CD14-positive monocyte (primary cell): ENCODE results near the gene PNMA8C. TPM values are rescaled to one million over a fixed set of nuclear protein-coding genes. Genes with fewer than 3 reads are reported as not detected.
"Not testable (repeated sequence)": the region's sequence is repeated elsewhere in the genome, so short reads cannot be mapped to it uniquely, and the experiment has no call there.

Experiments used
- DNase-seq, 3 donors: peaks; one replicate each; pipeline ENCODE4 v3.0.0-alpha.2; 2011 to 2022
- H2AFZ ChIP-seq: 2 replicates; pipeline ENCODE4 v1.6.0; 2012; ENCODE audit warnings: mild to moderate bottlenecking, low read depth, low read length, inconsistent platforms; ENCODE audit not compliant: insufficient read depth, poor library complexity, severe bottlenecking
- H3K27ac ChIP-seq, 2 donors: 1 replicate in 1 of 2; 2 replicates in 1 of 2; pipeline ENCODE4 v1.5.1; 2012 to 2013; ENCODE audit warnings: low read length in 2 of 2, control low read depth in 1 of 2, inconsistent platforms in 1 of 2, low read depth in 1 of 2, mild to moderate bottlenecking in 1 of 2
- H3K27me3 ChIP-seq, 2 donors: one replicate each; pipeline versions ENCODE4 v1.6.0 to v1.6.1; 2011 to 2013; ENCODE audit warnings: low read length in 2 of 2; ENCODE audit not compliant: control insufficient read depth in 2 of 2, insufficient read depth in 2 of 2
- H3K36me3 ChIP-seq, 2 donors: replicated peaks in 1 of 2; 1 replicate in 1 of 2; 2 replicates in 1 of 2; pipeline versions ENCODE4 v1.5.1 to v1.6.1; 2012 to 2013; ENCODE audit warnings: low read length in 2 of 2, control low read depth in 1 of 2, inconsistent platforms in 1 of 2, mild to moderate bottlenecking in 1 of 2; ENCODE audit not compliant: insufficient read depth in 2 of 2, control insufficient read depth in 1 of 2
- H3K4me1 ChIP-seq, 2 donors: 1 replicate in 1 of 2; 2 replicates in 1 of 2; pipeline versions ENCODE4 v1.5.1 to v1.6.1; 2012 to 2013; ENCODE audit warnings: low read length in 2 of 2, control low read depth in 1 of 2, inconsistent platforms in 1 of 2, mild to moderate bottlenecking in 1 of 2, moderate library complexity in 1 of 2; ENCODE audit not compliant: insufficient read depth in 2 of 2, control insufficient read depth in 1 of 2
- H3K4me2 ChIP-seq: replicated peaks from 2 replicates; pipeline ENCODE3; 2012; ENCODE audit warnings: low read length, moderate library complexity, mild to moderate bottlenecking; ENCODE audit not compliant: poor library complexity, severe bottlenecking; ENCODE audit errors: extremely low read depth
- H3K4me3 ChIP-seq, 3 experiments: fragments of 200-600 bp in 1 of 3; sonication (generic) in 1 of 3; replicated peaks in 1 of 3; 1 replicate in 2 of 3; 2 replicates in 1 of 3; pipeline ENCODE4 v1.5.1; 2011 to 2013; ENCODE audit warnings: low read length in 3 of 3, mild to moderate bottlenecking in 3 of 3, control low read depth in 2 of 3, low read depth in 2 of 3, inconsistent platforms in 1 of 3, moderate library complexity in 1 of 3
- H3K79me2 ChIP-seq: 2 replicates; pipeline ENCODE4 v1.6.0; 2012; ENCODE audit warnings: mild to moderate bottlenecking, control low read depth, inconsistent platforms, low read length, moderate library complexity; ENCODE audit not compliant: insufficient read depth
- H3K9ac ChIP-seq: 2 replicates; pipeline ENCODE4 v1.6.0; 2017; ENCODE audit warnings: low read length, mild to moderate bottlenecking; ENCODE audit not compliant: insufficient read depth, poor library complexity, severe bottlenecking
- H3K9me3 ChIP-seq, 2 donors: replicated peaks in 1 of 2; 1 replicate in 1 of 2; 2 replicates in 1 of 2; pipeline versions ENCODE4 v1.5.1 to v1.6.1; 2012 to 2013; ENCODE audit warnings: low read length in 2 of 2, control low read depth in 1 of 2; ENCODE audit not compliant: control insufficient read depth in 1 of 2, insufficient read depth in 1 of 2
- H4K20me1 ChIP-seq: 2 replicates; pipeline ENCODE4 v1.6.0; 2012; ENCODE audit warnings: mild to moderate bottlenecking, low read length, control low read depth, moderate library complexity; ENCODE audit not compliant: insufficient read depth
- H3K27ac Mint-ChIP-seq, 7 donors: one replicate each; pipeline ENCODE4 v1.8.0; 2020; ENCODE audit warnings: mild to moderate bottlenecking in 7 of 7, mixed read lengths in 7 of 7, moderate library complexity in 6 of 7, inconsistent platforms in 2 of 7
- H3K27me3 Mint-ChIP-seq, 3 donors: one replicate each; pipeline ENCODE4 v1.8.0; 2021 to 2022; ENCODE audit warnings: low read depth in 3 of 3, mild to moderate bottlenecking in 3 of 3, mixed read lengths in 3 of 3, moderate library complexity in 3 of 3, inconsistent platforms in 1 of 3
- H3K36me3 Mint-ChIP-seq, 2 donors: one replicate each; pipeline ENCODE4 v1.8.0; 2020; ENCODE audit warnings: mixed read lengths in 2 of 2, inconsistent platforms in 1 of 2, mild to moderate bottlenecking in 1 of 2
- H3K4me1 Mint-ChIP-seq: one replicate; pipeline ENCODE4 v1.8.0; 2020; ENCODE audit warnings: mild to moderate bottlenecking, mixed read lengths
- H3K4me3 Mint-ChIP-seq, 2 donors: one replicate each; pipeline ENCODE4 v1.8.0; 2020; ENCODE audit warnings: mild to moderate bottlenecking in 2 of 2, mixed read lengths in 2 of 2, moderate library complexity in 1 of 2
- H3K9me3 Mint-ChIP-seq, 7 donors: one replicate each; pipeline ENCODE4 v1.8.0; 2020 to 2022; ENCODE audit warnings: mixed read lengths in 7 of 7, mild to moderate bottlenecking in 6 of 7, moderate library complexity in 6 of 7, inconsistent platforms in 2 of 7
- WGBS: methylation state at CpG from one replicate; pipeline ENCODE4 v1.1.5; 2013; ENCODE audit warnings: missing lambda C conversion rate; ENCODE audit not compliant: insufficient coverage; 5-methylcytosine and 5-hydroxymethylcytosine counted together
- intact Hi-C, 2 donors: fragments of 100-400 bp; cut with micrococcal nuclease; formaldehyde crosslinking; loops; one replicate each; pipeline versions ENCODE4 v1.15.0 to v1.15.1; 2023
- polyA plus RNA-seq, 3 donors: library from polyadenylated mRNA; depleted of rRNA in 1 of 3; unstranded in 2 of 3; stranded (reverse) in 1 of 3; fragments of 300-500 nt in 2 of 3; fragments of >200 nt in 1 of 3; fragmentation: Illumina TruSeq in 2 of 3; gene quantifications; 1 replicate in 2 of 3; 2 replicates in 1 of 3; pipeline ENCODE4 v1.2.3, GENCODE V29; 2012 to 2021
- TF ChIP-seq, protein P1 (sequence below): fragments of 200-600 bp; IDR thresholded peaks from one replicate; pipeline ENCODE4 v1.8.0; 2022; ENCODE audit warnings: antibody characterized with exemption, mild to moderate bottlenecking

PNMA8C gene
- polyA plus RNA-seq, 3 donors = not detected

DNA sequence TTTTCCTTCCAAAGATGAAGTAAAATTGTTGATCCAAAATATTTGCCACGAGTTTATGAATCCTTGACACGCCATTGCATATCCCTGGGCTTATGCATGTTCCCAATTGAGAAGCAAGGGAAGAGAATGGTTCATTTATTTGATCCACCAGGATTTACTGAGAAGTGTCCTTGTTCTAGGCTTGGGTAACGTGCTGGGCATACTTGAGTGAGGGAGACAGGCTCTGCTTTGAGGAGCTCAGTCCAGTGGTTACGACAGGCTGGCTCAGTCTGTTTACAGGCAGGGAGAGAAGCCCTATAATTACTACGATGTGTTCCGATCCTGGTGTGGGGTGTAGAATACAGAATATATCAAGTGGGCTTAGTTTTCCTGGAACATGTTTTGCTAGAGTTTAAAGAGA is 6.3 kb upstream of the PNMA8C start:
- Histone ChIP-seq H4K20me1 (no peaks in the 10 kb centered on the region), H3K4me1 (no peaks in the 10 kb centered on the region), H3K79me2 (no peaks in the 10 kb centered on the region), H3K4me2 (no peak overlapping the region), H3K9ac (no peak overlapping the region), H3K27me3 (peaks cover 0 to 6% of the 10 kb centered on the region in 2 donors), H2AFZ (no peak overlapping the region), H3K36me3 (no peaks in the 10 kb centered on the region), H3K9me3 (no peaks in the 10 kb centered on the region), H3K4me3 (no peak overlapping the region), H3K27ac (no peak overlapping the region)
- Mint-ChIP-seq H3K36me3 (no peaks in the 10 kb centered on the region), H3K4me1 (no peaks in the 10 kb centered on the region), H3K4me3 (no peak overlapping the region), H3K9me3 (peaks cover 0 to 5% (median 0%) of the 10 kb centered on the region in 7 donors), H3K27ac (no peak overlapping the region), H3K27me3 (peaks cover 0 to 31% (median 18%) of the 10 kb centered on the region in 3 donors)
- no peak for DNase-seq
- TF ChIP-seq, protein P1, sequence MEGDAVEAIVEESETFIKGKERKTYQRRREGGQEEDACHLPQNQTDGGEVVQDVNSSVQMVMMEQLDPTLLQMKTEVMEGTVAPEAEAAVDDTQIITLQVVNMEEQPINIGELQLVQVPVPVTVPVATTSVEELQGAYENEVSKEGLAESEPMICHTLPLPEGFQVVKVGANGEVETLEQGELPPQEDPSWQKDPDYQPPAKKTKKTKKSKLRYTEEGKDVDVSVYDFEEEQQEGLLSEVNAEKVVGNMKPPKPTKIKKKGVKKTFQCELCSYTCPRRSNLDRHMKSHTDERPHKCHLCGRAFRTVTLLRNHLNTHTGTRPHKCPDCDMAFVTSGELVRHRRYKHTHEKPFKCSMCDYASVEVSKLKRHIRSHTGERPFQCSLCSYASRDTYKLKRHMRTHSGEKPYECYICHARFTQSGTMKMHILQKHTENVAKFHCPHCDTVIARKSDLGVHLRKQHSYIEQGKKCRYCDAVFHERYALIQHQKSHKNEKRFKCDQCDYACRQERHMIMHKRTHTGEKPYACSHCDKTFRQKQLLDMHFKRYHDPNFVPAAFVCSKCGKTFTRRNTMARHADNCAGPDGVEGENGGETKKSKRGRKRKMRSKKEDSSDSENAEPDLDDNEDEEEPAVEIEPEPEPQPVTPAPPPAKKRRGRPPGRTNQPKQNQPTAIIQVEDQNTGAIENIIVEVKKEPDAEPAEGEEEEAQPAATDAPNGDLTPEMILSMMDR = no peak
- intact Hi-C loops = no loop called here
- 83% methylated on average over 5 of the region's 6 CpGs for WGBS

- 74% methylated on average over 6 of the region's 7 CpGs for WGBS
Measured at GRCh38 chr19:46433470-46433869, 4.7 kb upstream of the PNMA8C start.

More at GRCh38 chr19:46433470-46433869, 4.7 kb upstream of the PNMA8C start:
- H3K4me2 ChIP-seq, H3K27ac ChIP-seq, H3K9ac ChIP-seq, H3K36me3 ChIP-seq, H3K9me3 Mint-ChIP-seq, H3K9me3 ChIP-seq, DNase-seq, H3K36me3 Mint-ChIP-seq, H4K20me1 ChIP-seq, H3K4me1 Mint-ChIP-seq, H3K4me3 Mint-ChIP-seq, H3K79me2 ChIP-seq, H2AFZ ChIP-seq, H3K4me1 ChIP-seq, H3K27ac Mint-ChIP-seq, intact Hi-C loops, H3K4me3 ChIP-seq: not testable (repeated sequence)
- peaks cover 11 to 47% (median 31%) of the 10 kb centered on the region in 3 donors for H3K27me3 Mint-ChIP-seq
- peaks cover 0 to 18% of the 10 kb centered on the region in 2 donors for H3K27me3 ChIP-seq
